Skin epidermis (tissue), 12 donors: Measurements from ENCODE around the gene NGRN.
"Not testable (repeated sequence)": the region's sequence is repeated elsewhere in the genome, so short reads cannot be mapped to it uniquely, and the experiment has no call there.

Experiments
- H3K27ac ChIP-seq, 21 experiments: fragments of 200-600 bp; sonication (generic) in 11 of 21; one replicate each; pipeline ENCODE4 v1.5.0; 2020; ENCODE audit warnings: mild to moderate bottlenecking in 3 of 21, inconsistent platforms in 2 of 21, moderate library complexity in 2 of 21
- H3K4me3 ChIP-seq, 7 experiments: fragments of 200-600 bp; sonication (generic) in 2 of 7; one replicate each; pipeline ENCODE4 v1.5.0; 2020; ENCODE audit warnings: inconsistent platforms in 2 of 7, mild to moderate bottlenecking in 2 of 7, moderate library complexity in 1 of 7

NGRN gene

DNA sequence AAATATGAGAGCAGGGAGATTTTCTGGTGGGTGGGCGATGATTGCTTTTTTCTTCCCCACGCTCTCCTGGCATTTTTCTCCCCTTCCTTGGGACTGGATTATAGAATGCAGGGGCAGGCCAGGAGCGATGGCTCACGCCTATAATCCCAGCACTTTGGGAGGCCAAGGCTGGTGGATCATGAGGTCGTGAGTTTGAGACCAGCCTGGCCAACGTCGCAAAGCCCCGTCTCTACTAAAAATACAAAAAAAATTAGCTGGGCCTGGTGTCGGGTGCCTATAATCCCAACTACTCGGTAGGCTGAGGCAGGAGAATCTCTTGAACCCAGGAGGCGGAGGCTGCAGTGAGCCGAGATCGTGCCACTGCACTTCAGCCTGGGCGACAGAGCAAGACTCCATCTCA lies 39.9 kb downstream of the NGRN start:
- not testable (repeated sequence) for H3K27ac ChIP-seq, H3K4me3 ChIP-seq

- peak overlapping the region in 2 of 21 experiments; percentile 24 to 33 for H3K27ac ChIP-seq
Observed at GRCh38 chr15:90305932-90306331, 40.5 kb downstream of the NGRN start.

GRCh38 chr15:90306560-90306959 lies 41.1 kb downstream of the NGRN start:
- no peak overlapping the region for H3K4me3 ChIP-seq
- H3K27ac ChIP-seq = peak overlapping the region in 3 of 21 experiments; percentile 24 to 38 (median 33)

More at GRCh38 chr15:90305932-90306331, 40.5 kb downstream of the NGRN start:
- H3K4me3 ChIP-seq = no peak overlapping the region

DNA sequence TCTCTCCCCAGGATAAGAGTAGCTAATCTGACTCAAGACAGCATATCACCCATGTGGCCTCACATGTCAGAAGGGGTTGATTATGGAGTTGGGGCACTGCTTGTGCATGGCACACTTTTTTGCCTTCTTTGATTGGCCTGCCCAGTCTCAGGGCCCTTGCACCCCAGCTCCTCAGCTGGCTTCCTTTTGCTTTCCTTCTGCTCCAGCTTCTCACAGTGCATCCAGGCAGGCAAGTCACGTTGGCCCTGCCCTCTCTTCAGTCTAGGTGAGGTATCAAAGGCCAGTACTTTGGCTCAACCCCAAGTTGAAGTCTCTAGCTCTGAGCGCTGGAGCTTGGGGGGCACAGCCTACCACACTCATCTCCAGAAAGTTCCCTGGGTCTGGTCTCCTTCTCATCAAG lies 42.2 kb downstream of the NGRN start:
- H3K4me3 ChIP-seq = no peak overlapping the region
- H3K27ac ChIP-seq = no peak overlapping the region

GRCh38 chr15:90309020-90309419 lies 43.5 kb downstream of the NGRN start:
- Histone ChIP-seq H3K4me3 (no peak overlapping the region), H3K27ac (no peak overlapping the region)

GRCh38 chr15:90315278-90315982 lies 50.0 kb downstream of the NGRN start:
- no peak overlapping the region for H3K4me3 ChIP-seq
- peak overlapping the region in 16 of 21 experiments; percentile 26 to 77 (median 52) for H3K27ac ChIP-seq

DNA sequence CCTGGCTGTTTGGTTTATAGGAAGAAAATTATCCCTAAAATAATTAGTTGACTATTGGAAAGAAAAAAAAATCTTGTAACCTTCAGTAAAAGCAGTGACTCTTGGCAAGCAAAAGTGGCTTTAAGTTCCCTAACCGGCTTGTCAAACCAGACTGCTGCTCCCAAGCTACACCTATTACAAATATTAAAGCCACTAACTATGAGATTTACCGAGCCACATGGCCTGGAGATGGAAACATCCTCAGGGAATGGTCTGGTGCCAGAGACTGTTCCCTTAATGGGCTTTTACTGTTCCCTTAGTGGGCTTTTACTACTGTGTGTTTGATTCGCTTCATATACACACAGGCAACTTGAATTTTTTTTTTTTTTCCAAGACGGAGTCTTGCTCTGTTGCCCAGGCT lies 50.7 kb downstream of the NGRN start:
- H3K27ac ChIP-seq = peak overlapping the region in 15 of 21 experiments; percentile 29 to 77 (median 54)
- no peak overlapping the region for H3K4me3 ChIP-seq

GRCh38 chr15:90318591-90318990 lies 53.1 kb downstream of the NGRN start:
- no peak overlapping the region for H3K27ac ChIP-seq

GRCh38 chr15:90320062-90320884 lies 54.8 kb downstream of the NGRN start:
- H3K4me3 ChIP-seq = peak overlapping the region in 2 of 7 experiments; percentile 9 to 15
- H3K27ac ChIP-seq = peak overlapping the region in 15 of 21 experiments; percentile 34 to 73 (median 62)

More at GRCh38 chr15:90318591-90318990, 53.1 kb downstream of the NGRN start:
- no peak overlapping the region for H3K4me3 ChIP-seq

DNA sequence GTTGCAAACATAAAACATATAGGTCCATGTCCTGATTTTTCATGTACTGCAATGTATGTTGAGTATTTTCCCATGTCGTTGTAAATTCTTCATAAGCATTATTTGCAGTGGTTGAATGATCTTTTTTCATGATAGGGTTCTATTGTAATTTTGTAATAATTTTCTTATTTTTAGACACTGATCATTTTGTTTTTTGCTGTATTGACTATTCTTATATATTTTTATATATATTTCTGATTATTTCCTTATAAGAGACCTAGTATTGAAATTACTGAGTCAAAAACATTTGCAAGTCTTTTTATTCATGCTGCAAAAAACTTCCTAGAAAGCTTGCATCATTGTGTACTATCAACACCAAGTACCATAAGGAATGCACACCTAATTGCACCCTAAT lies 55.4 kb downstream of the NGRN start:
- no peak overlapping the region for H3K4me3 ChIP-seq
- peak overlapping the region in 4 of 21 experiments; percentile 55 to 70 (median 60) for H3K27ac ChIP-seq
